Vagina (tissue), 2 donors: ENCODE results near the gene TASP1.

ENCODE experiments used
- POLR2A ChIP-seq, 2 donors: fragments of 450-650 bp; IDR thresholded peaks; one replicate each; pipeline ENCODE4 v1.6.1; 2017; ENCODE audit warnings: antibody characterized with exemption in 2 of 2, mild to moderate bottlenecking in 2 of 2, moderate library complexity in 2 of 2
- TF ChIP-seq, protein P1 (sequence below), 3 experiments: fragments of 450-650 bp in 2 of 3; fragments of 200-600 bp in 1 of 3; sonication (generic) in 1 of 3; IDR thresholded peaks; one replicate each; pipeline ENCODE4 v1.5.1; 2017 to 2019; ENCODE audit warnings: antibody characterized with exemption in 3 of 3, mild to moderate bottlenecking in 2 of 3, moderate library complexity in 2 of 3

GRCh38 chr20:13419477-13419876, 219.3 kb downstream of the TASP1 start:
- TF ChIP-seq POLR2A (IDR thresholded peaks at IDR 0.05): no peak
- TF ChIP-seq, protein P1, sequence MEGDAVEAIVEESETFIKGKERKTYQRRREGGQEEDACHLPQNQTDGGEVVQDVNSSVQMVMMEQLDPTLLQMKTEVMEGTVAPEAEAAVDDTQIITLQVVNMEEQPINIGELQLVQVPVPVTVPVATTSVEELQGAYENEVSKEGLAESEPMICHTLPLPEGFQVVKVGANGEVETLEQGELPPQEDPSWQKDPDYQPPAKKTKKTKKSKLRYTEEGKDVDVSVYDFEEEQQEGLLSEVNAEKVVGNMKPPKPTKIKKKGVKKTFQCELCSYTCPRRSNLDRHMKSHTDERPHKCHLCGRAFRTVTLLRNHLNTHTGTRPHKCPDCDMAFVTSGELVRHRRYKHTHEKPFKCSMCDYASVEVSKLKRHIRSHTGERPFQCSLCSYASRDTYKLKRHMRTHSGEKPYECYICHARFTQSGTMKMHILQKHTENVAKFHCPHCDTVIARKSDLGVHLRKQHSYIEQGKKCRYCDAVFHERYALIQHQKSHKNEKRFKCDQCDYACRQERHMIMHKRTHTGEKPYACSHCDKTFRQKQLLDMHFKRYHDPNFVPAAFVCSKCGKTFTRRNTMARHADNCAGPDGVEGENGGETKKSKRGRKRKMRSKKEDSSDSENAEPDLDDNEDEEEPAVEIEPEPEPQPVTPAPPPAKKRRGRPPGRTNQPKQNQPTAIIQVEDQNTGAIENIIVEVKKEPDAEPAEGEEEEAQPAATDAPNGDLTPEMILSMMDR (IDR thresholded peaks at IDR 0.05): no peak
